C1 segment of cervical spinal cord (tissue), 14 donors: Measurements from ENCODE around the gene NRP1.

Experiments
- DNase-seq, 14 donors: peaks; one replicate each; lab custom pipeline; 2025; lab: John Stamatoyannopoulos, UW

The NRP1 gene

GRCh38 chr10:33262871-33263270 lies 71.6 kb downstream of the NRP1 start:
- no peak for DNase-seq

GRCh38 chr10:33260403-33261149 lies 73.9 kb downstream of the NRP1 start:
- no peak for DNase-seq

GRCh38 chr10:33258967-33259366 lies 75.5 kb downstream of the NRP1 start:
- DNase-seq: no peak

- no peak for DNase-seq
Observed at GRCh38 chr10:33257439-33258080, 76.9 kb downstream of the NRP1 start.

- no peak for DNase-seq
Observed at GRCh38 chr10:33256458-33256857, 78.0 kb downstream of the NRP1 start.

GRCh38 chr10:33254556-33255160 lies 79.8 kb downstream of the NRP1 start:
- DNase-seq: no peak

GRCh38 chr10:33253411-33253810 lies 81.1 kb downstream of the NRP1 start:
- no peak for DNase-seq

GRCh38 chr10:33252794-33253203 lies 81.7 kb downstream of the NRP1 start:
- DNase-seq: no peak

GRCh38 chr10:33252324-33252723 lies 82.1 kb downstream of the NRP1 start:
- DNase-seq: no peak

GRCh38 chr10:33249659-33250345 lies 84.7 kb downstream of the NRP1 start:
- no peak for DNase-seq

- DNase-seq: no peak
Observed at GRCh38 chr10:33249137-33249536, 85.3 kb downstream of the NRP1 start.

- DNase-seq: no peak
Observed at GRCh38 chr10:33248638-33249037, 85.8 kb downstream of the NRP1 start.

- DNase-seq: no peak
Observed at GRCh38 chr10:33247221-33247922, 87.1 kb downstream of the NRP1 start.

GRCh38 chr10:33245343-33245742 lies 89.1 kb downstream of the NRP1 start:
- DNase-seq: no peak

GRCh38 chr10:33244354-33244967 lies 90.0 kb downstream of the NRP1 start:
- DNase-seq: no peak

GRCh38 chr10:33243703-33244102 lies 90.8 kb downstream of the NRP1 start:
- no peak for DNase-seq

- DNase-seq: no peak
Observed at GRCh38 chr10:33242931-33243330, 91.5 kb downstream of the NRP1 start.

GRCh38 chr10:33241351-33241750 lies 93.1 kb downstream of the NRP1 start:
- no peak for DNase-seq

GRCh38 chr10:33240931-33241330 lies 93.5 kb downstream of the NRP1 start:
- no peak for DNase-seq

GRCh38 chr10:33240258-33240657 lies 94.2 kb downstream of the NRP1 start:
- no peak for DNase-seq

- no peak for DNase-seq
Observed at GRCh38 chr10:33239257-33239656, 95.2 kb downstream of the NRP1 start.
